ENCODE results near the gene COX19.

The COX19 gene

GRCh38 chr7:953547-954327, 21.6 kb downstream of the COX19 start:
- DNase-seq = peak in 2 of 3 donors; percentile 71 to 72

GRCh38 chr7:952548-953441, 22.6 kb downstream of the COX19 start:
- 98% methylated on average over 16 of the region's 20 CpGs for WGBS (ENCODE audit: insufficient coverage)
- peaks cover 0 to 19% (median 0%) of the 10 kb centered on the region in 5 experiments for H3K27me3 ChIP-seq (replicated peaks in 2 of 5; ENCODE audit: control insufficient read depth in 4 of 5, insufficient read depth in 5 of 5, low read length in 4 of 5)
- no peak for DNase-seq
- peaks cover 0 to 24% (median 11%) of the 10 kb centered on the region in 4 experiments for H3K4me1 ChIP-seq (ENCODE audit: control extremely low read depth in 1 of 4, control insufficient read depth in 4 of 4, insufficient read depth in 4 of 4, low read length in 3 of 4)
- H3K9me3 ChIP-seq (ENCODE audit: control extremely low read depth in 1 of 5, control insufficient read depth in 4 of 5, insufficient read depth in 2 of 5, low read depth in 1 of 5, low read length in 4 of 5) = no peaks in the 10 kb centered on the region
- peak overlapping the region in 2 of 7 experiments; percentile 64 to 68 for H3K4me3 ChIP-seq (ENCODE audit: control insufficient read depth in 1 of 7, extremely low read depth in 1 of 7, insufficient read depth in 4 of 7, low read depth in 2 of 7, low read length in 6 of 7)
- H3K36me3 ChIP-seq (ENCODE audit: control insufficient read depth in 4 of 4, insufficient read depth in 4 of 4, low read length in 3 of 4) = peaks cover 0 to 8% (median 0%) of the 10 kb centered on the region in 4 experiments
- ChIA-PET POLR2A (no interaction called here), CTCF (interaction anchor here (0.8 to 4.2 kb wide), 10 partner anchors 9 to 108 kb away, joined by 3 to 33 read pairs (median 4); partner anchors contain the start of gene COX19)
- no peak overlapping the region for H3K27ac ChIP-seq (ENCODE audit: insufficient read depth in 1 of 2, low read depth in 1 of 2, low read length in 2 of 2, poor library complexity in 1 of 2, severe bottlenecking in 2 of 2)

More at GRCh38 chr7:953547-954327, 21.6 kb downstream of the COX19 start:
- H3K4me1 ChIP-seq (ENCODE audit: control extremely low read depth in 1 of 4, control insufficient read depth in 4 of 4, insufficient read depth in 4 of 4, low read length in 3 of 4) = peaks cover 0 to 31% (median 11%) of the 10 kb centered on the region in 4 experiments
- no peak overlapping the region for H3K27ac ChIP-seq (ENCODE audit: insufficient read depth in 1 of 2, low read depth in 1 of 2, low read length in 2 of 2, poor library complexity in 1 of 2, severe bottlenecking in 2 of 2)
- 12% methylated on average over 49 of the region's 78 CpGs for WGBS (ENCODE audit: insufficient coverage)
- CTCF ChIA-PET = interaction anchor here (0.6 to 4.2 kb wide), 10 partner anchors 13 to 190 kb away, joined by 3 to 33 read pairs (median 3); no protein-coding TSS in a partner anchor
- POLR2A ChIA-PET = interaction anchor here (1.2 kb wide), 1 partner anchor 30 kb away, joined by 3 read pairs; no protein-coding TSS in a partner anchor
- peaks cover 0 to 19% (median 0%) of the 10 kb centered on the region in 5 experiments for H3K27me3 ChIP-seq (replicated peaks in 2 of 5; ENCODE audit: control insufficient read depth in 4 of 5, insufficient read depth in 5 of 5, low read length in 4 of 5)
- H3K4me3 ChIP-seq (ENCODE audit: control insufficient read depth in 1 of 7, extremely low read depth in 1 of 7, insufficient read depth in 4 of 7, low read depth in 2 of 7, low read length in 6 of 7) = peak overlapping the region; percentile 28 to 68 (median 55)
- H3K36me3 ChIP-seq (ENCODE audit: control insufficient read depth in 4 of 4, insufficient read depth in 4 of 4, low read length in 3 of 4) = peaks cover 0 to 8% (median 0%) of the 10 kb centered on the region in 4 experiments
- H3K9me3 ChIP-seq (ENCODE audit: control extremely low read depth in 1 of 5, control insufficient read depth in 4 of 5, insufficient read depth in 2 of 5, low read depth in 1 of 5, low read length in 4 of 5) = no peaks in the 10 kb centered on the region

DNA sequence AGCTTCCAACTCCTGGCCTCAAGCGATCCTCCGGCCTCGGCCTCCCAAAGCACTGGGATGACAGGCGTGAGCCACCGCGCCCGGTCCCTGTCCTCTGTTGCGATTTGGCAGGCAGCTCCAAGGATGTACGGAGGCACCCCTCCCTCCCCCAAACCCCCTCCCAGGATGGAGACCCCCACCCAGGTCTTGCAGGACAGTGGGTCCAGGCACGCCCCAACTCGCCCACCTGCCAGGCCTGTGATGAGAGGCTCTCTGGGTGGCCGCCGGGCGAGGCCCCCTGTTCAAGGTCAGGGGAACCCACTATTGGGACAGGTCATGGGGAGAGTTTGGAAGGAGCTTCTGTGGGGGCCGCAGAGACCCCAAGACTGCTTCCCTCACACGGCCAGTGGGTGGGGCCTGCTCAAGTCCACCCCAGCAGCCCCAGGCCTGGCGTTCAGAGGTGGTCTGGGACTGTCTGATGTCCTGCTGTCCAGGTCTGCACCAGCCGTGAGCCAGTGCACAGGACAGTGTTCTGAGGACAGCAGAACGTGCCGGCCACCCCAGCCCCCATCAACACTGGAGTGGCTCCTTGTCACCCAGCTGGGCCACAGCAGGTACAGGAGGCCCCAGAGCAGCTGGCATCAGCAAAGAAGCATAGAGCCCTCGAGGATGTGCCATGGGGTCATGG, 23.3 kb downstream of the COX19 start:
- POLR2A ChIA-PET = interaction anchor here (0.6 to 1.1 kb wide), 2 partner anchors 21 to 29 kb away, joined by 3 read pairs; no protein-coding TSS in a partner anchor
- Histone ChIP-seq H3K9me3 (ENCODE audit: control extremely low read depth in 1 of 5, control insufficient read depth in 4 of 5, insufficient read depth in 2 of 5, low read depth in 1 of 5, low read length in 4 of 5) (no peaks in the 10 kb centered on the region), H3K27ac (ENCODE audit: insufficient read depth in 1 of 2, low read depth in 1 of 2, low read length in 2 of 2, poor library complexity in 1 of 2, severe bottlenecking in 2 of 2) (no peak overlapping the region), H3K4me3 (ENCODE audit: control insufficient read depth in 1 of 7, extremely low read depth in 1 of 7, insufficient read depth in 4 of 7, low read depth in 2 of 7, low read length in 6 of 7) (no peak overlapping the region), H3K36me3 (ENCODE audit: control insufficient read depth in 4 of 4, insufficient read depth in 4 of 4, low read length in 3 of 4) (peaks cover 0 to 8% (median 0%) of the 10 kb centered on the region in 4 experiments), H3K4me1 (ENCODE audit: control extremely low read depth in 1 of 4, control insufficient read depth in 4 of 4, insufficient read depth in 4 of 4, low read length in 3 of 4) (peaks cover 0 to 22% (median 11%) of the 10 kb centered on the region in 4 experiments), H3K27me3 (replicated peaks in 2 of 5; ENCODE audit: control insufficient read depth in 4 of 5, insufficient read depth in 5 of 5, low read length in 4 of 5) (peaks cover 0 to 19% (median 0%) of the 10 kb centered on the region in 5 experiments)
- CTCF ChIA-PET = interaction anchor here (0.8 to 4.2 kb wide), 6 partner anchors 9 to 51 kb away, joined by 3 to 33 read pairs (median 4); partner anchors contain the start of gene COX19
- WGBS (ENCODE audit: insufficient coverage) = 91% methylated on average over 11 of the region's 21 CpGs
- no peak for DNase-seq

DNA sequence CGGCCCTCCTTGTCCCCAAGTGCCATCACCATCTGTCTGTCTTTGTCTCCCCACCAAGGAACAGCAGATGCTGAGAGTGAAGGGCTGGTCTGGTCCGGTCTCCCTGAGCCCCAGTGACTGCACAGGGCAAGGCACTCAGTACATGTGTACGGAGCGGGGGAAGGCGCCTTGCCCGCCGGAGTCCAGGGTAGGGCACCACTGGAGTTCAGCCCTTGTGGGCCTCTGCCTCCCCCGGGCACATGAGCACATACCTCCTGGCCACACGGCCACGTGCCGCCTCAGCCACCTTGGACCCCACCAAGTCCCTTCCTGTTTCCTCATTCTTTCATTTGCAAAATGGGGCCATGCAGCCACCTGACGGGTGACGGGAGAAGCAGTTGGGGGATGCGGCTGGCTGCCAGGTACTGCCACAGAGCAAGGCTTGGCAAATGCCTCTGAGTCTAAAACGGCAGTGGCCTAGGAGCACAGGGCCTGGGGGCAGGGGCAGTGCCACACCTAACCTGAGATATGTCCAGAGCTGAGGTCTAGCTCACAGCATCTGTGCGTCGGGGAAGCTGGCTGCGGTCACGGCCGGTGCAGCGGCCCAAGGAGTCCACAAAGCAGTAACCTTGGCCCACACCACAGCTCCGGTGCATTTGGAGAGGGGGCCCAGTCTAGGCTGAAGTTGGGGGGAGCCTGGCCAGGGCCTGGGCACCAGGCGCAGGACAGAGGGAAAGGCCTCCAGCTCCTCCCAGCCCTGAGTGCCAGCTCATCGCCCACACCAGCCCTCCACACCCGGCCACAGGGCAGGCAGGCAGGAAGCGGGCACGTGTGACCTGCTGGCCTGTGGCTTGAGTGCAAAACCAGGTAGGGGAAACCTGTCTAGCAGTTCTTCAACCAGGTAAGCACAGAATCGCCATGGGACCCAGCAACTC, 26.1 kb downstream of the COX19 start:
- Histone ChIP-seq H3K27ac (ENCODE audit: insufficient read depth in 1 of 2, low read depth in 1 of 2, low read length in 2 of 2, poor library complexity in 1 of 2, severe bottlenecking in 2 of 2) (no peak overlapping the region), H3K27me3 (replicated peaks in 2 of 5; ENCODE audit: control insufficient read depth in 4 of 5, insufficient read depth in 5 of 5, low read length in 4 of 5) (peaks cover 0 to 12% (median 0%) of the 10 kb centered on the region in 5 experiments), H3K9me3 (ENCODE audit: control extremely low read depth in 1 of 5, control insufficient read depth in 4 of 5, insufficient read depth in 2 of 5, low read depth in 1 of 5, low read length in 4 of 5) (no peaks in the 10 kb centered on the region), H3K36me3 (ENCODE audit: control insufficient read depth in 4 of 4, insufficient read depth in 4 of 4, low read length in 3 of 4) (peaks cover 0 to 8% (median 0%) of the 10 kb centered on the region in 4 experiments), H3K4me3 (ENCODE audit: control insufficient read depth in 1 of 7, extremely low read depth in 1 of 7, insufficient read depth in 4 of 7, low read depth in 2 of 7, low read length in 6 of 7) (no peak overlapping the region), H3K4me1 (ENCODE audit: control extremely low read depth in 1 of 4, control insufficient read depth in 4 of 4, insufficient read depth in 4 of 4, low read length in 3 of 4) (peaks cover 0 to 22% (median 8%) of the 10 kb centered on the region in 4 experiments)
- ChIA-PET CTCF (interaction anchor here (1.2 kb wide), 1 partner anchor 41 kb away, joined by 4 read pairs; no protein-coding TSS in a partner anchor), POLR2A (no interaction called here)
- no peak for DNase-seq
- WGBS (ENCODE audit: insufficient coverage) = 95% methylated on average over 25 of the region's 28 CpGs

- Histone ChIP-seq H3K36me3 (ENCODE audit: control insufficient read depth in 4 of 4, insufficient read depth in 4 of 4, low read length in 3 of 4) (peaks cover 0 to 8% (median 0%) of the 10 kb centered on the region in 4 experiments), H3K27ac (ENCODE audit: insufficient read depth in 1 of 2, low read depth in 1 of 2, low read length in 2 of 2, poor library complexity in 1 of 2, severe bottlenecking in 2 of 2) (no peak overlapping the region), H3K4me3 (ENCODE audit: control insufficient read depth in 1 of 7, extremely low read depth in 1 of 7, insufficient read depth in 4 of 7, low read depth in 2 of 7, low read length in 6 of 7) (no peak overlapping the region), H3K27me3 (replicated peaks in 2 of 5; ENCODE audit: control insufficient read depth in 4 of 5, insufficient read depth in 5 of 5, low read length in 4 of 5) (peaks cover 0 to 3% (median 0%) of the 10 kb centered on the region in 5 experiments), H3K9me3 (ENCODE audit: control extremely low read depth in 1 of 5, control insufficient read depth in 4 of 5, insufficient read depth in 2 of 5, low read depth in 1 of 5, low read length in 4 of 5) (no peaks in the 10 kb centered on the region), H3K4me1 (ENCODE audit: control extremely low read depth in 1 of 4, control insufficient read depth in 4 of 4, insufficient read depth in 4 of 4, low read length in 3 of 4) (peaks cover 0 to 10% (median 0%) of the 10 kb centered on the region in 4 experiments)
- CTCF ChIA-PET = interaction anchor here (0.7 to 0.8 kb wide), 2 partner anchors 16 to 114 kb away, joined by 3 read pairs; no protein-coding TSS in a partner anchor
- POLR2A ChIA-PET = no interaction called here
- DNase-seq = no peak
- 95% methylated on average over 25 of the region's 37 CpGs for WGBS (ENCODE audit: insufficient coverage)
Measured at GRCh38 chr7:947391-948210, 27.7 kb downstream of the COX19 start.

Measured in common myeloid progenitor, CD34-positive (primary cell).